Endothelial cell of umbilical vein (primary cell): ENCODE measurements around the gene RAB3GAP1. TPM values are rescaled to one million over a fixed set of nuclear protein-coding genes. Genes with fewer than 3 reads are reported as not detected.

Experiments used
- BruUV-seq: library from RNA; stranded (reverse); fragments of 400-500 nt; replicated peaks from 2 replicates; lab custom pipeline; 2021; lab: Mats Ljungman, UMichigan
- CTCF ChIA-PET: fragments of 300-600, 350-600 bp; sonication (Branson Sonifier 250); formaldehyde crosslinking; loops from one replicate; lab custom pipeline; 2021; ENCODE audit warnings: antibody characterized with exemption, inconsistent platforms; lab: Charles Lee
- POLR2A ChIA-PET: fragments of 300-600, 350-600 bp; sonication (Branson Sonifier 250); formaldehyde crosslinking; loops from one replicate; lab custom pipeline; 2021; ENCODE audit warnings: antibody characterized with exemption, inconsistent platforms; lab: Charles Lee
- DNase-seq: peaks from one replicate; pipeline ENCODE4 v3.0.0-alpha.2; 2011; ENCODE audit warnings: low read depth, low spot score
- FAIRE-seq: peaks from 2 replicates; lab custom pipeline; 2011; peaks lifted over from hg19 to GRCh38; lab: Jason Lieb, UNC
- H2AFZ ChIP-seq: 2 replicates; pipeline ENCODE4 v1.6.0; 2012; ENCODE audit warnings: low read depth, low read length, control low read depth, inconsistent platforms
- H3K27ac ChIP-seq: 2 replicates; pipeline ENCODE4 v1.5.1; 2011; ENCODE audit warnings: low read depth, mild to moderate bottlenecking, control low read depth, low read length, moderate library complexity; ENCODE audit not compliant: insufficient read depth
- H3K27me3 ChIP-seq, 2 experiments: 2 replicates each; pipeline versions ENCODE4 v1.6.0 to v1.6.1; 2011; ENCODE audit warnings: low read length in 2 of 2, mixed read lengths in 1 of 2; ENCODE audit not compliant: control insufficient read depth in 2 of 2, insufficient read depth in 2 of 2
- H3K36me3 ChIP-seq, 2 experiments: 2 replicates in 1 of 2; 3 replicates in 1 of 2; pipeline ENCODE4 v1.5.1; 2011; ENCODE audit warnings: low read length in 2 of 2, mild to moderate bottlenecking in 1 of 2, moderate library complexity in 1 of 2; ENCODE audit not compliant: control insufficient read depth in 2 of 2, insufficient read depth in 2 of 2; ENCODE audit errors: extremely low read depth in 1 of 2
- H3K4me1 ChIP-seq: 3 replicates; pipeline ENCODE4 v1.5.1; 2011; ENCODE audit warnings: mild to moderate bottlenecking, low read length; ENCODE audit not compliant: control insufficient read depth, insufficient read depth; ENCODE audit errors: extremely low read depth
- H3K4me2 ChIP-seq: 2 replicates; pipeline ENCODE4 v1.6.1; 2011; ENCODE audit warnings: low read length, control low read depth, mixed read lengths; ENCODE audit not compliant: insufficient read depth
- H3K4me3 ChIP-seq, 3 experiments: fragments of 200-600 bp in 1 of 3; sonication (generic), shearing (Covaris generic) in 1 of 3; replicated peaks in 1 of 3; 2 replicates each; pipeline ENCODE4 v1.5.1; 2011 to 2016; ENCODE audit warnings: control low read depth in 3 of 3, low read length in 3 of 3, mild to moderate bottlenecking in 2 of 3, inconsistent platforms in 1 of 3, low read depth in 1 of 3, moderate library complexity in 1 of 3; ENCODE audit not compliant: insufficient read depth in 1 of 3
- H3K79me2 ChIP-seq: 2 replicates; pipeline ENCODE4 v1.6.0; 2012; ENCODE audit warnings: low read length, inconsistent platforms; ENCODE audit not compliant: control insufficient read depth, insufficient read depth
- H3K9ac ChIP-seq: replicated peaks from 2 replicates; pipeline ENCODE3; 2011; ENCODE audit warnings: low read length, control low read depth; ENCODE audit not compliant: insufficient read depth; ENCODE audit errors: extremely low read depth
- H3K9me1 ChIP-seq: replicated peaks from 3 replicates; pipeline ENCODE4 v1.6.0; 2011; ENCODE audit warnings: mild to moderate bottlenecking, low read length; ENCODE audit not compliant: control insufficient read depth, insufficient read depth; ENCODE audit errors: extremely low read depth
- H3K9me3 ChIP-seq: replicated peaks from 2 replicates; pipeline ENCODE4 v1.5.1; 2012; ENCODE audit warnings: low read length, inconsistent platforms; ENCODE audit not compliant: control insufficient read depth, insufficient read depth
- H4K20me1 ChIP-seq: replicated peaks from 2 replicates; pipeline ENCODE3; 2011; ENCODE audit warnings: mild to moderate bottlenecking, low read length; ENCODE audit not compliant: control insufficient read depth, insufficient read depth; ENCODE audit errors: extremely low read depth
- CTCF ChIP-seq, 2 donors: IDR thresholded peaks; 1 replicate in 1 of 2; 2 replicates in 1 of 2; pipeline ENCODE4 v1.5.1; 2011; ENCODE audit warnings: low read length in 2 of 2, mild to moderate bottlenecking in 2 of 2, moderate library complexity in 2 of 2, control low read depth in 1 of 2, inconsistent platforms in 1 of 2, low read depth in 1 of 2; ENCODE audit not compliant: insufficient read depth in 1 of 2; ENCODE audit errors: extremely low read depth in 1 of 2
- EZH2 ChIP-seq: IDR thresholded peaks from 2 replicates; pipeline ENCODE4 v1.6.1; 2012; ENCODE audit warnings: borderline replicate concordance, low read depth, mild to moderate bottlenecking, moderate library complexity, low read length, inconsistent platforms; ENCODE audit not compliant: severe bottlenecking
- FOS ChIP-seq: IDR thresholded peaks from 2 replicates; pipeline ENCODE4 v1.6.1; 2011; ENCODE audit warnings: mild to moderate bottlenecking, low read length, moderate library complexity, borderline replicate concordance; ENCODE audit not compliant: insufficient read depth
- GATA2 ChIP-seq: IDR thresholded peaks from 2 replicates; pipeline ENCODE4 v1.7.0; 2011; ENCODE audit warnings: low read depth, mild to moderate bottlenecking, moderate library complexity, mixed read lengths, low read length; ENCODE audit not compliant: insufficient read length, insufficient read depth
- JUN ChIP-seq: IDR thresholded peaks from 2 replicates; pipeline ENCODE4 v1.6.1; 2011; ENCODE audit warnings: borderline replicate concordance, low read depth; ENCODE audit not compliant: insufficient read length, insufficient read depth
- MAX ChIP-seq: IDR thresholded peaks from 2 replicates; pipeline ENCODE4 v1.6.1; 2011; ENCODE audit not compliant: insufficient read depth, insufficient read length
- MYC ChIP-seq: IDR thresholded peaks from one replicate; pipeline ENCODE4 v1.6.1; 2011; ENCODE audit warnings: mild to moderate bottlenecking, low read depth, low read length
- POLR2A ChIP-seq: IDR thresholded peaks from 2 replicates; pipeline ENCODE4 v1.6.1; 2012; ENCODE audit warnings: low read depth, mild to moderate bottlenecking, control low read depth, low read length
- POLR2AphosphoS5 ChIP-seq: IDR thresholded peaks from 2 replicates; pipeline ENCODE4 v1.6.1; 2012; ENCODE audit warnings: low read depth, mild to moderate bottlenecking, control low read depth, low read length, moderate library complexity; ENCODE audit not compliant: insufficient read depth
- dilution Hi-C: fragments of 300-500 bp; cut with MboI; formaldehyde crosslinking; loops from one replicate; pipeline ENCODE4 v1.15.0; 2019; ENCODE audit warnings: low sequenced_read_pairs; ENCODE audit not compliant: extremely low pct_ligation_motif_present
- intact Hi-C: fragments of 100-400 bp; cut with micrococcal nuclease; formaldehyde crosslinking; loops from one replicate; pipeline ENCODE4 v1.10.0; 2022
- polyA plus RNA-seq, 4 experiments: library from polyadenylated mRNA; depleted of rRNA in 3 of 4; stranded (reverse) in 3 of 4; unstranded in 1 of 4; fragments of >200 nt; gene quantifications; 2 replicates each; pipeline versions ENCODE4 v1.2.1 to v1.2.3, GENCODE V29; 2011 to 2012; ENCODE audit warnings: missing spikeins in 1 of 4
- total RNA-seq: library from RNA; stranded (reverse); gene quantifications from 2 replicates; pipeline ENCODE4 v1.2.3, GENCODE V29; 2021

RAB3GAP1 gene
- total and polyA plus RNA-seq, 2 donors (not counting 3 experiments of a cell fraction or from before 2014, with no cell fraction given): 14.9 to 39.5 TPM

GRCh38 chr2:135064149-135064548 is 12.1 kb downstream of the RAB3GAP1 start:
- H3K27me3 ChIP-seq: no peaks in the 10 kb centered on the region
- peaks cover 0 to 3% of the 10 kb centered on the region in 2 experiments for H3K36me3 ChIP-seq
- H2AFZ ChIP-seq: no peak overlapping the region
- H3K4me2 ChIP-seq: no peak overlapping the region
- FAIRE-seq (no peak), DNase-seq (no peak)
- no peak overlapping the region for H3K9ac ChIP-seq
- H3K4me1 ChIP-seq: no peaks in the 10 kb centered on the region
- POLR2A ChIA-PET: no interaction called here
- TF ChIP-seq MAX (no peak), POLR2AphosphoS5 (no peak), JUN (no peak)
- peaks cover 6% of the 10 kb centered on the region for H4K20me1 ChIP-seq
- no peak overlapping the region for H3K27ac ChIP-seq
- intact Hi-C loops (no loop called here), dilution Hi-C loops (no loop called here)
- no peak overlapping the region for H3K4me3 ChIP-seq
- CTCF ChIA-PET: interaction anchor here (1.1 to 1.4 kb wide), 2 partner anchors 10 to 63 kb away, joined by 3 read pairs; no protein-coding TSS in a partner anchor
- no TSS peak for BruUV-seq
- H3K79me2 ChIP-seq: peaks cover 67% of the 10 kb centered on the region
- H3K9me1 ChIP-seq: no peaks in the 10 kb centered on the region
- H3K9me3 ChIP-seq: no peaks in the 10 kb centered on the region

DNA sequence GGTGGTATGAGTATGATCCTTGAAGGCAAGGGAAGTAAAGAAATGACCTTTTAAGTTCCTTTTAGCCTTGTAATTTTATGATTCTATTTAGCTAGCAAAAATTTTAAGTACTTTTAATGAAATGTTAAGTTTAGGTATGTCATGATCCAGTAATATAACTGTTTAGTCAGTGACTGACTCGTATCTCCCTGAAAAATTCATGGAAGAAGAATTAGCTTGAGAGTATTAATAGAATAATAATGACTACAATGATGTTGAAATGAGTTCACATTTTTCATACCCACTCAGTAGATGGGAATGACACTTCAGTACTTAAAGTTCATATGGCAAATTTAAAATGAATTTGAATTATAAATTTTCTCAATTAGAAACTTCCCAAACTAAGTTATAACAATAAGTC is 14.6 kb downstream of the RAB3GAP1 start:
- Histone ChIP-seq H3K4me2 (no peak overlapping the region), H3K27me3 (no peaks in the 10 kb centered on the region), H2AFZ (no peak overlapping the region), H3K9me1 (no peaks in the 10 kb centered on the region), H3K4me1 (no peaks in the 10 kb centered on the region), H3K27ac (no peak overlapping the region), H3K9me3 (no peaks in the 10 kb centered on the region), H4K20me1 (peaks cover 6% of the 10 kb centered on the region), H3K9ac (no peak overlapping the region), H3K36me3 (no peaks in the 10 kb centered on the region), H3K79me2 (peaks cover 67% of the 10 kb centered on the region), H3K4me3 (no peak overlapping the region)
- ChIA-PET POLR2A (no interaction called here), CTCF (interaction anchor here (1.2 kb wide), 1 partner anchor 19 kb away, joined by 4 read pairs; the partner anchor contains the start of gene MAP3K19)
- BruUV-seq: no TSS peak
- dilution Hi-C loops: no loop called here
- intact Hi-C loops: no loop called here
- no peak for FAIRE-seq
- TF ChIP-seq CTCF (IDR thresholded peaks at IDR 0.05; ENCODE audit: extremely low read depth in 1 of 2, insufficient read depth in 1 of 2, low read depth in 1 of 2, low read length in 2 of 2): no peak
- no peak for TF ChIP-seq MYC
- no peak for TF ChIP-seq EZH2
- TF ChIP-seq JUN: no peak
- no peak for TF ChIP-seq GATA2
- no peak for TF ChIP-seq POLR2AphosphoS5
- no peak for TF ChIP-seq POLR2A
- TF ChIP-seq FOS: no peak
- no peak for TF ChIP-seq MAX
- DNase-seq: no peak
